ENCODE measurements around the gene PPFIA1.

Gene PPFIA1

DNA sequence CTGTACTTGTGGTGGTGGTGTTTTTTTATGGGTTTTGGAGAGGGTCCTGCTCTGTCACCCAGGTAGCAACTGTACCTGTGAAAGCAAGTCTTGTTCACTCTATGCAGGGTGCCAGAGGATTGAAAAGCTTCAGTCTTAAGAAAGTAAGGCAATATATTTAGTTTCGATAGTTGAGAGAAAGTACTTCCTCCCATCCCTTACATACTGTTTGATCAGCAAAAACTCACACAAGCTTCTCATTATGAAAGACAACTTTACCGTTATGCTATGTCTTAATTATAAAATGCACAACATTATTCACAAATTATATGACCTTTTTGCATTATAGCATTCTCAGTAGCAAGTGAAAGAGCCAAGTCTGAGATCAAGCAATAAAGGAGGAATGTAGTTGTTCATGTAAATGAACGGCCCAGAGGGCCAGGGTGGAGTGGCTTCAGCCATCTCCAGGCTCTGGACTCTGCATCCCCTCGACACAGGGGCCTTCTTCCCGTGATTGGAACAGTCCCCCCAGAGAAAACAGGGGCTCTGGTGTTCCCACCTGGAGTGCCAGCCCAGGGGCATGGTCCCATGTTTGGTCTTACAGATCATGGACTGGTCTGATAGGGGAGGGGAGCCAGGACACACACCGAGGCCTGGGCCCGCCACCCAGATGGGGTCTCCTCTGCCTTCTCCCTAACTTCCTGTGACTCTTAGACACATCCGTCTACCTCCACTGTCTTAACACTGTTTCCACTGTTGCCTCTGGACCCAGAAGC is 89.1 kb downstream of the PPFIA1 start:
- H3K4me1 Mint-ChIP-seq: peaks cover 8% of the 10 kb centered on the region

GRCh38 chr11:70360211-70360610 is 89.7 kb downstream of the PPFIA1 start:
- H3K4me3 Mint-ChIP-seq: no peak overlapping the region

More for the DNA sequence above, 89.1 kb downstream of the PPFIA1 start:
- no peaks in the 10 kb centered on the region for H3K9me3 Mint-ChIP-seq
- H3K27ac Mint-ChIP-seq: no peak overlapping the region
- peaks cover 3% of the 10 kb centered on the region for H3K27me3 Mint-ChIP-seq
- H3K4me3 Mint-ChIP-seq: no peak overlapping the region
- no peak for DNase-seq
- CTCF ChIA-PET: no interaction called here
- H3K36me3 Mint-ChIP-seq: peaks cover 42% of the 10 kb centered on the region

DNA sequence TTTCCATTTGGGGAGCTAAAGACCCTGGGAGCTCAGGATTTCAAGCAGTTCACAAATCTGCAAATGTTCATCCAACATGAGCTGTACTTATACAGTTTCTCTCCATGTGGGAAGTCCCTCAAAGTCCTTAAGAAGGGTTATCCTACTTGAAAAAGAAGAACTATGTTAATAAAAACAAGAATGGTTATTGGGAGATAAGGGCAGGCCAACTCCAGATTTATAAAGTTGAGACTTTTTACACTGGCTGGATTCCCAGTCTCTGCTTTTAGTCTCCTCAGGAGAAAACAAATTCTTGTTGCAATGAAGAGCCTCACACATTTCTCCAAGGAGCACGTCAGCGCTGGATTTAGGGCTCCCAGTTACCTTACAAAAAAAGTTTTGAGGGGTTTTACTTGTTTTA is 93.7 kb downstream of the PPFIA1 start:
- no peak for DNase-seq
- H3K36me3 Mint-ChIP-seq: peaks cover 44% of the 10 kb centered on the region
- no peak overlapping the region for H3K27ac Mint-ChIP-seq
- H3K9me3 Mint-ChIP-seq: no peaks in the 10 kb centered on the region
- peaks cover 10% of the 10 kb centered on the region for H3K27me3 Mint-ChIP-seq
- H3K4me1 Mint-ChIP-seq: peaks cover 24% of the 10 kb centered on the region
- no peak overlapping the region for H3K4me3 Mint-ChIP-seq
- CTCF ChIA-PET: no interaction called here

More at GRCh38 chr11:70360211-70360610, 89.7 kb downstream of the PPFIA1 start:
- CTCF ChIA-PET: no interaction called here
- Mint-ChIP-seq H3K9me3 (no peaks in the 10 kb centered on the region), H3K4me1 (peaks cover 14% of the 10 kb centered on the region), H3K27me3 (peaks cover 5% of the 10 kb centered on the region), H3K36me3 (peaks cover 45% of the 10 kb centered on the region), H3K27ac (no peak overlapping the region)
- DNase-seq: no peak

GRCh38 chr11:70364745-70365543 is 94.5 kb downstream of the PPFIA1 start:
- H3K4me1 Mint-ChIP-seq: peaks cover 24% of the 10 kb centered on the region
- CTCF ChIA-PET: interaction anchor here (1.2 kb wide), 1 partner anchor 27 kb away, joined by 3 read pairs; no protein-coding TSS in a partner anchor
- no peaks in the 10 kb centered on the region for H3K9me3 Mint-ChIP-seq
- H3K36me3 Mint-ChIP-seq: peaks cover 43% of the 10 kb centered on the region
- peak; percentile 69 for DNase-seq
- H3K27me3 Mint-ChIP-seq: peaks cover 10% of the 10 kb centered on the region
- H3K27ac Mint-ChIP-seq: peak overlapping the region; percentile 39
- H3K4me3 Mint-ChIP-seq: peak overlapping the region; percentile 37

DNA sequence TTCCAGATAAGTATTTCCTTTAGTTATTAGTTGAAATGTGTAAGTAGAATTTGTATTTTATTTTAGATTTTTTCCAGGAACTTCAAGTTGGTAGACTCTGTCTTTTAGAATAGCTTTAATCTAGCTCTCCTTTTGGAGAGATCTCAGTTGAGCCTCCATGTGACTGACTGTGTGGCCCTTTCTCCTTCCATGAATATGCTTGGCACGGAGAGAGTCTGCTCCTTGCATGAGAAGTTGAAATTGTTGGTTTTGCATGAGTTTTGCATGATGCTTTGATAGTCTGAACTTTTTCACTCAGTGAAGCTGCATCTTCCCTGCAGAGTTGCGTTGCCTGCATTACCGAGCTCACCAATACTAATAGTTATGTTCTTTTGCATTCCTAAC is 95.0 kb downstream of the PPFIA1 start:
- DNase-seq: no peak
- H3K4me3 Mint-ChIP-seq: no peak overlapping the region
- H3K36me3 Mint-ChIP-seq: peaks cover 41% of the 10 kb centered on the region
- no peak overlapping the region for H3K27ac Mint-ChIP-seq
- H3K9me3 Mint-ChIP-seq: no peaks in the 10 kb centered on the region
- peaks cover 24% of the 10 kb centered on the region for H3K4me1 Mint-ChIP-seq
- CTCF ChIA-PET: interaction anchor here (1.2 kb wide), 1 partner anchor 27 kb away, joined by 3 read pairs; no protein-coding TSS in a partner anchor
- peaks cover 10% of the 10 kb centered on the region for H3K27me3 Mint-ChIP-seq

GRCh38 chr11:70367071-70367470 is 96.6 kb downstream of the PPFIA1 start:
- Mint-ChIP-seq H3K9me3 (peaks cover 3% of the 10 kb centered on the region), H3K27ac (no peak overlapping the region), H3K27me3 (peaks cover 10% of the 10 kb centered on the region), H3K36me3 (peaks cover 42% of the 10 kb centered on the region), H3K4me1 (peaks cover 24% of the 10 kb centered on the region), H3K4me3 (no peak overlapping the region)
- no peak for DNase-seq
- CTCF ChIA-PET: no interaction called here

GRCh38 chr11:70368961-70369360 is 98.5 kb downstream of the PPFIA1 start:
- peaks cover 10% of the 10 kb centered on the region for H3K27me3 Mint-ChIP-seq
- peaks cover 3% of the 10 kb centered on the region for H3K9me3 Mint-ChIP-seq
- H3K4me3 Mint-ChIP-seq: no peak overlapping the region
- H3K36me3 Mint-ChIP-seq: peaks cover 45% of the 10 kb centered on the region
- peaks cover 20% of the 10 kb centered on the region for H3K4me1 Mint-ChIP-seq
- CTCF ChIA-PET: no interaction called here
- H3K27ac Mint-ChIP-seq: no peak overlapping the region
- no peak for DNase-seq

GRCh38 chr11:70371241-70371640 is 100.8 kb downstream of the PPFIA1 start:
- H3K9me3 Mint-ChIP-seq: peaks cover 3% of the 10 kb centered on the region
- no peak overlapping the region for H3K4me3 Mint-ChIP-seq
- no peak for DNase-seq

DNA sequence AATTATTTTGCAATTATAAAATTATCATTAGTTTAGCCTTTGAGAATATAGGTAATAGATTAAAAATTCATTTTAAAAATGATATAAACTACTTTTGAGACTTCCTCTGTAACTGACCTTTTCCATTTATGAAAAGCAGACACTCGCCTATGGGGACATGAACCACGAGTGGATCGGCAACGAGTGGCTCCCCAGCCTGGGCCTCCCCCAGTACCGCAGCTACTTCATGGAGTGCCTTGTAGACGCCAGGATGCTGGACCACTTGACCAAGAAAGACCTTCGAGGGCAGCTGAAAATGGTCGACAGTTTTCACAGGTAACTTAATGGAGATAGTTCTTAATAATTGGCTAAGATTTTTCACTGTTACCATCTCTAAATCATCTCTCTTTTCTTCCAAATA is 101.6 kb downstream of the PPFIA1 start:
- no peak overlapping the region for H3K27ac Mint-ChIP-seq
- DNase-seq: no peak
- no peak overlapping the region for H3K4me3 Mint-ChIP-seq
- H3K4me1 Mint-ChIP-seq: peaks cover under 1% of the 10 kb centered on the region
- CTCF ChIA-PET: no interaction called here
- peaks cover 3% of the 10 kb centered on the region for H3K9me3 Mint-ChIP-seq
- H3K36me3 Mint-ChIP-seq: peaks cover 31% of the 10 kb centered on the region
- peaks cover 4% of the 10 kb centered on the region for H3K27me3 Mint-ChIP-seq

More at GRCh38 chr11:70371241-70371640, 100.8 kb downstream of the PPFIA1 start:
- peaks cover 2% of the 10 kb centered on the region for H3K4me1 Mint-ChIP-seq
- peaks cover 6% of the 10 kb centered on the region for H3K27me3 Mint-ChIP-seq
- CTCF ChIA-PET: no interaction called here
- H3K36me3 Mint-ChIP-seq: peaks cover 30% of the 10 kb centered on the region
- H3K27ac Mint-ChIP-seq: no peak overlapping the region

DNA sequence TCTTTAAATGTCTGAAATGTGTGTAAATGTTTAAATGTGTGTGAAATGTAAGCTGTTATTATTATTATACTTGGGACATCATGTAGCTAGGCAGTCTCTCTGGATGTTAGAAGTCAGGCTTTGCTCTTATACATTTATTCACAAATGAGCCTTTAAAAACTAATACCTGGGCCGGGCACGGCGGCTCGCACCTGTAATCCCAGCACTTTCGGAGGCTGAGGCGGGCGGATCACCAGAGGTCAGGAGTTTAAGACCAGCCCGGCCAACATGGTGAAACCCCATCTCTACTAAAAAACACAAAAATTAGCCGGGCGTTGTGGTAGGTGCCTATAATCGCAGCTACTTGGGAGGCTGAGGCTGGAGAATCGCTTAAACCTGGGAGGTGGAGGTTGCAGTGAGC is 106.1 kb downstream of the PPFIA1 start:
- Mint-ChIP-seq H3K4me3 (no peak overlapping the region), H3K9me3 (no peaks in the 10 kb centered on the region), H3K4me1 (no peaks in the 10 kb centered on the region), H3K27ac (no peak overlapping the region), H3K36me3 (peaks cover 36% of the 10 kb centered on the region), H3K27me3 (no peaks in the 10 kb centered on the region)
- CTCF ChIA-PET: no interaction called here
- DNase-seq: no peak

GRCh38 chr11:70377645-70378044 is 107.2 kb downstream of the PPFIA1 start:
- H3K4me1 Mint-ChIP-seq: no peaks in the 10 kb centered on the region
- CTCF ChIA-PET: interaction anchor here (1.0 kb wide), 1 partner anchor 173 kb away, joined by 3 read pairs; no protein-coding TSS in a partner anchor
- no peak overlapping the region for H3K27ac Mint-ChIP-seq
- no peak for DNase-seq
- H3K4me3 Mint-ChIP-seq: no peak overlapping the region
- H3K36me3 Mint-ChIP-seq: peaks cover 37% of the 10 kb centered on the region
- H3K9me3 Mint-ChIP-seq: no peaks in the 10 kb centered on the region
- no peaks in the 10 kb centered on the region for H3K27me3 Mint-ChIP-seq

DNA sequence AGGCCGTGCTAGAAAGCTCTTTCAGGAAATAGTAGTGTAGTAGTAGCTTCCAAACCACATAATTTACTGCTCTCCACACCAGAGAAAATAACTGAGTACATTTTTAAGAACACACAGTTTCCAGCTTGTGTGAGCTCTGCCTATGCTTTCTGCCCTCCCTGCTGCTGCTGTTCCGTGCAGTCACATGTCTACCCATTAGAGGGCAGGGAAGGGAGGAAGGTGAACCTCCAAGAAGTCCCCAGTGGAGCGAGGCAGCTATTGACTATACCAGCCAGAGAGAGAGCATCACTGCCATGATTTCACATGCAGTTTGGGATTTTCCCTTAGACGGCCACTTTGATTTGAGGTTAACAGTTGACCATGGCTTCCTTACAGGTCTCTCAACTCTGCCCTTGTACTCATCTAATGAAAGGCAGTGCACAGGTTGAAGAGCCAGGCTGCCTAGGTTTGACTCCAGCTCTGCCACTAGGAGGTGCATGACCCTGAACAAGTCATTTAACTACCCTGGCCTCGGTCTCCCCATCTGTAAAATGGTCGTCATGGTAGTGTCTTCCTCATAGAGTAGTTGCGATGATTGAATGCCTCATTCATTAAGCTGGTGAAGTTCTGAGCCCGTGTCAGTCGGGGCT is 108.1 kb downstream of the PPFIA1 start:
- Mint-ChIP-seq H3K9me3 (no peaks in the 10 kb centered on the region), H3K4me3 (no peak overlapping the region), H3K36me3 (peaks cover 30% of the 10 kb centered on the region), H3K27ac (no peak overlapping the region), H3K27me3 (no peaks in the 10 kb centered on the region), H3K4me1 (no peaks in the 10 kb centered on the region)
- CTCF ChIA-PET: interaction anchor here (1.0 kb wide), 1 partner anchor 174 kb away, joined by 3 read pairs; no protein-coding TSS in a partner anchor
- no peak for DNase-seq

- no peaks in the 10 kb centered on the region for H3K27me3 Mint-ChIP-seq
- DNase-seq: no peak
- peaks cover 34% of the 10 kb centered on the region for H3K36me3 Mint-ChIP-seq
- no peaks in the 10 kb centered on the region for H3K9me3 Mint-ChIP-seq
- no peak overlapping the region for H3K4me3 Mint-ChIP-seq
- H3K27ac Mint-ChIP-seq: no peak overlapping the region
- H3K4me1 Mint-ChIP-seq: no peaks in the 10 kb centered on the region
- CTCF ChIA-PET: no interaction called here
These were observed 110.9 kb downstream of the PPFIA1 start for GRCh38 chr11:70381350-70381749.

All from activated naive CD4-positive, alpha-beta T cell treated with anti-CD3 and anti-CD28 coated beads, Interleukin-2, amount 10 ng/mL, durations not matched to agents 7 days and 5 days (primary cell).